ENCODE measurements around the gene TRPM1. TPM values are rescaled to one million over a fixed set of nuclear protein-coding genes. Genes with fewer than 3 reads are reported as not detected.
"Not testable (repeated sequence)": the region's sequence is repeated elsewhere in the genome, so short reads cannot be mapped to it uniquely, and the experiment has no call there.

Gene TRPM1
- total RNA-seq, 2 donors from 2014 or later = not detected

DNA sequence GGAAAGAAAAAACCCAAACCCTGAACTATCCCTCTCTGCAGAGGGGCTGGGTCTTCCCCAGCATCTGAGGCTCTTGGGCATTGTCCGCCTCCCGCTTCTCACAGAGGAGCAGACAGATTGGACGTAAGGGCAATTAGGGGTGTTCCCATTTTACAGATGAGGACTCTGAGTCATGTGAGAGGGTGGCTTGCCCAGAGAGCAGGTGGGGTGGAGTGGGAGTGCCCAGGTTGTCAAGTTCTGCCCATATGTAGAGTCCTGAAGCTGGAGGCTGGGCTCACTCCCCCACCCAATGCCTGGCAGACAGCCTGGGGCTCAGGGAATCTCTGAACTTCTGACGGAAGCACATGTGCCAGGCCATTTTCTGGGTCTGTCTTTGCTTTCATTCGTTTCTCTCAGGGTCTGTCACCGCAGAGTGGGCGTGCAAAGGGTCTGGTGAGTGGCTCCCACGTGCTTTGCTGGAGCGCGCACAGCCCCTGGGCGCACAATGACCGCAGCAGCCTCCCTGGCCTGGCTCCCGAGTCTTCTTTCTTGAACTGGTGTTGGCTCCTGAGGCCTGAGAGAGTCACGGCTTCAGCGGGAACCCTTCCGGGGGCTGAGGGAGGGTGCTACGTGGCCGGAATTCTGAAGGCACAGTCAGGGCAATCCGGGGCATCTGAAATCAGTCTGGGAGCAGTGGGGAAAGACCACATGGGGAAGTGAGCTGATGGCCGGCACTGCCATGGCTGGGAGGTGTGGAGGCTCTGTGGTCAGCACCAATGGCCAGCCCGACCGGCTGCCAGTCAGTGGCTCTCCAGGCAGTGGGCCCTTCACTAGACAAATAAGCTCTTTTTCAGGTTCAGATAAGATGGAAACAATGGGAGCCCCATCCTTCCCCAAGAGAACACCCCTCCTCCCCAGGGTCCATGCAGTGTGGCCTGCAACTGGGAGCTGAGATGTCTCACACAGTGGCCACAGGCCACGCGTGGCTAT lies 1.1 kb upstream of the TRPM1 start:
- Mint-ChIP-seq H3K4me3 (no peak overlapping the region), H3K36me3 (ENCODE audit: insufficient read depth in 2 of 2) (no peaks in the 10 kb centered on the region), H3K9me3 (no peaks in the 10 kb centered on the region), H3K4me1 (ENCODE audit: low read depth) (peaks cover 5% of the 10 kb centered on the region), H3K27me3 (ENCODE audit: low read depth) (no peaks in the 10 kb centered on the region), H3K27ac (no peak overlapping the region)
- no peak for DNase-seq
- ATAC-seq (replicated peaks in 1 of 2) = no peak

DNA sequence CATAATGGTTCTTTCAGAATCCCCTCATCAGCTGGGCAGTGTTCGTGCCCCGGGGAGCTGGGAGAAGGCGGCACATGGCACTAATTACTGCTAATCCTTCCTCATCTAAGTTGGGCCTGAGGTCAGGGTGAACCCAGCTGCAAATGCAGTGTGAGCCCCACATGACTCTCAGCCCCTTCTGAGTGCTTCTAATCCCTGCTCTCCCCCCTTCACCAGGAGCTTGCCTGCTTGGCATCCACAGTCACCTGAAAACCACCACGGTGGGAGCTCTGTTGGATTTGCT lies 455 bp upstream of the TRPM1 start:
- H3K27ac Mint-ChIP-seq = no peak overlapping the region
- no peaks in the 10 kb centered on the region for H3K27me3 Mint-ChIP-seq (ENCODE audit: low read depth)
- ATAC-seq (replicated peaks in 1 of 2) (no peak), DNase-seq (no peak)
- no peak overlapping the region for H3K4me3 Mint-ChIP-seq
- H3K36me3 Mint-ChIP-seq (ENCODE audit: insufficient read depth in 2 of 2) = no peaks in the 10 kb centered on the region
- no peaks in the 10 kb centered on the region for H3K9me3 Mint-ChIP-seq
- H3K4me1 Mint-ChIP-seq (ENCODE audit: low read depth) = peaks cover 5% of the 10 kb centered on the region

DNA sequence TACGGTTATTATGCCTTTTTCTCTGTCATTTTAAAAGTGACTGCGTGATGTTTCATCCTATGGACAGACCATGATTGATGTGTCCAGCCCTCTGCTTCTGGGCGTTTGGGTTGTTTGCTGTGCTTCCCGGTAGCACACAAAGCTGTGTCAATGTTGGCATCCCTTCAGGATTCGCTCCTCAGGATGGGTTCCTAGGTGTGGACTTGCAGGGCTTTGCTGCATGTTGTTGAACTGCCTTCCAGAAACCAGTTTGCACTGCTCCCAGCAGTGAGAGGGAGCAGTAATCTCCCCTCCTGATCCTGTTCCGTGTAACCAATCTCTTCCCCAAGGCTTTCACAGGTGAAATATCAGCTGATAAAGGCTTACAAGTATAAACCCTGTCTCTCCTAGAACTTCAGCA lies 787 bp downstream of the TRPM1 start:
- H3K27ac Mint-ChIP-seq = no peak overlapping the region
- H3K27me3 Mint-ChIP-seq (ENCODE audit: low read depth) = no peaks in the 10 kb centered on the region
- H3K4me3 Mint-ChIP-seq = no peak overlapping the region
- ATAC-seq (replicated peaks in 1 of 2) (no peak), DNase-seq (no peak)
- no peaks in the 10 kb centered on the region for H3K36me3 Mint-ChIP-seq (ENCODE audit: insufficient read depth in 2 of 2)
- H3K9me3 Mint-ChIP-seq = no peaks in the 10 kb centered on the region
- peaks cover 5% of the 10 kb centered on the region for H3K4me1 Mint-ChIP-seq (ENCODE audit: low read depth)

DNA sequence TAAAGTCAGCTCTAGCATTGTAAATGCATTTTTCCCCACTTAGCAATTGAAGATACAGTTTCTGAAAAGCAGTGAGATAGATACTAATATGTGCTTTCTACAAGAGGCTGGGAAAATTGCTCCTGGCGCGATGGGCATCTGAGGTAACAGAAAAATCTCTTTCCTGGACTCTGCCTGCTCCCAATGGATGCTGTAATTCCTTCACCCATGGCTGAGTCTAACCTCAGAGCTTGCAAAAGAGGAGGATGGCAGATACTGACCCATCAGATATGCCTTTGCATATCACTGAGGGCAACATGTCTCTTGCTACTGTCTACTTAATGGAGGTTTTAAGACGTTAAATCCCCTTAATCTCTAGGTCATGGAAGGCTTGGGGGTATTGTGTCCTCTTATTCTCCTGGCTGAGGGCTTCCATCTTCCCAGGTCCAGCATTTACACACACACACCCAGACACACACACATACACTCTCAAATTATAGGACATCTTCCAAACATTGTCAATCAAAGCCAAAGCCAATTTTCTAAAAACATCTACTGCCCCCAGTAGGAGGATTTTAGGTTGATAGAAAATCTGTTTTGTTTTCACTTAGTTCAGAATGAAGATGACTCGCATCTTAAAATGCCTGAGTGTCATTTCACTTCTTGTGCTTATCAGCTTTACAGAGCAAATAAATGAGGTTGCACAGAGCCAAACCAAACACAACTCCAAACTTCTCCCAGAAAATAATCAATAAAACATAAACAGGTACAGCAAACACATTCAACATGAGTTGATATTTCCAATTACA lies 2.4 kb downstream of the TRPM1 start:
- Mint-ChIP-seq H3K36me3 (ENCODE audit: insufficient read depth in 2 of 2) (no peaks in the 10 kb centered on the region), H3K27me3 (ENCODE audit: low read depth) (no peaks in the 10 kb centered on the region), H3K4me3 (no peak overlapping the region), H3K27ac (no peak overlapping the region), H3K9me3 (no peaks in the 10 kb centered on the region), H3K4me1 (ENCODE audit: low read depth) (peaks cover 5% of the 10 kb centered on the region)
- no peak for DNase-seq
- peak in 1 of 2 donors; percentile 23 for ATAC-seq (replicated peaks in 1 of 2)

DNA sequence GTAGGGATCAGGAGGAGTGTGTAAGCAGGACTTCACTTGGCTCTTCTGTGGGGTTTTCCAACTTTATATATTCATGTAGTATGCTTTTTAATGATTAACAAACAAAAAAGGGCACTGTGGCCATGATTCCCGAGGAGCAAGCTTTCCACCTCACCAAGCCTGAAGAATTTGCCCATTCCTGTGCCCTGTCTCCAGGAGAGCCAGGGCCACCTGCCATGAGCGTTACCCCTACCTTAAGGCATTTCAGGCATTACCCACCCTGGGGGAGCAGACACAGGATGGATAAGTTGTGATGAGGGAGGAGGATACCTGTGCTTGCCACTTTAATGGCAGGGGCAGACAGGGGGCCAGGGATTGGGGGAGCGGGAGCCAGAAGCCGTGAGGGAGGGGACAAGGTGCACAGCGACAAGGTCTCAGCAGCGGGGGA lies 3.0 kb downstream of the TRPM1 start:
- Mint-ChIP-seq H3K27me3 (ENCODE audit: low read depth) (no peaks in the 10 kb centered on the region), H3K9me3 (no peaks in the 10 kb centered on the region), H3K4me1 (ENCODE audit: low read depth) (peaks cover 5% of the 10 kb centered on the region), H3K36me3 (ENCODE audit: insufficient read depth in 2 of 2) (no peaks in the 10 kb centered on the region), H3K4me3 (no peak overlapping the region), H3K27ac (no peak overlapping the region)
- DNase-seq (no peak), ATAC-seq (replicated peaks in 1 of 2) (no peak)

DNA sequence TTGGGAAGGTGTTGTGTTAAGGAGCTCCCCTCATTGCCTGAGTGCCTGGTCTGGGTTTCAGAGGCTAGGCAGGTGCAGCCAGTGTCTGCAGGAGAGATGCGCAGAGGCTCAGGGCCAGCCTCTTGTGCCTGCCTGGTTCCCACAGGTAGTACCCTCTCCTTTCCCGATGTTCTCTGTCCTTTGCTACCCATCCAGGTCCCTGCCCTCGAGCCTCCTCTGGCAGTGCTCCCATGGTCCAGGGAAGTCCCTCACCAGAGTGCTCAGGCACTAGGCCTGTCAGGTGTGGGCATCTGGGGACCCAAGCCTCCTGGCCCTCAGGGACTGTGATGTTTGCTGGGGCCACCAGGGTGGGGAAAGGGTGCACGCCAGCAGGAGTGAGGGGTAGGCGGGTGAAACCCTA lies 5.0 kb downstream of the TRPM1 start:
- no peaks in the 10 kb centered on the region for H3K9me3 Mint-ChIP-seq
- H3K36me3 Mint-ChIP-seq (ENCODE audit: insufficient read depth in 2 of 2) = no peaks in the 10 kb centered on the region
- DNase-seq (no peak), ATAC-seq (replicated peaks in 1 of 2) (no peak)
- H3K27me3 Mint-ChIP-seq (ENCODE audit: low read depth) = no peaks in the 10 kb centered on the region
- no peak overlapping the region for H3K4me3 Mint-ChIP-seq
- no peak overlapping the region for H3K27ac Mint-ChIP-seq
- peaks cover 5% of the 10 kb centered on the region for H3K4me1 Mint-ChIP-seq (ENCODE audit: low read depth)

GRCh38 chr15:31091481-31091880 lies 10.0 kb downstream of the TRPM1 start:
- Mint-ChIP-seq H3K27ac (no peak overlapping the region), H3K27me3 (ENCODE audit: low read depth) (no peaks in the 10 kb centered on the region), H3K9me3 (no peaks in the 10 kb centered on the region), H3K4me1 (ENCODE audit: low read depth) (no peaks in the 10 kb centered on the region), H3K4me3 (no peak overlapping the region), H3K36me3 (ENCODE audit: insufficient read depth in 2 of 2) (no peaks in the 10 kb centered on the region)
- no peak for DNase-seq
- no peak for ATAC-seq (replicated peaks in 1 of 2)

DNA sequence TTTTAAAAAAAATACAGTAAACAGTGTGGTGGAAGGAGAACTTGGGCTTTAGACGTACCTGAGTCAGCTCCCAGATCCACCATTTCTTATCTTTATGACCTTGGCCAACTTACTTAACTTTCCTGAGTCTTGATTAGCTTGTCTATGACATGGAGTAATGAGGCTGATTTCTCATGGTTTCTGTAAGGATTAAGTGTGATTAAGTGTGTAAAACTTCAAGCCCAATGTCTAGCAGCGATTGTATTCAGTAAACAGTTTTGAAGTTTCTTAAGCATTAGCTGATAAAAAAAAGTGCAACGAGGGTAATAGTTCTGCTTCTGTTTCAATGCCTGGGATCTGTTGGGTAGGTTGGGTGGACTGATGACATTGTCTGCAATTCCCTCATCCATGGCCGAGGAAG lies 10.8 kb downstream of the TRPM1 start:
- H3K9me3 Mint-ChIP-seq = no peaks in the 10 kb centered on the region
- H3K36me3 Mint-ChIP-seq (ENCODE audit: insufficient read depth in 2 of 2) = no peaks in the 10 kb centered on the region
- no peak overlapping the region for H3K4me3 Mint-ChIP-seq
- ATAC-seq (replicated peaks in 1 of 2) (no peak), DNase-seq (no peak)
- H3K4me1 Mint-ChIP-seq (ENCODE audit: low read depth) = no peaks in the 10 kb centered on the region
- H3K27ac Mint-ChIP-seq = no peak overlapping the region
- H3K27me3 Mint-ChIP-seq (ENCODE audit: low read depth) = no peaks in the 10 kb centered on the region

GRCh38 chr15:31089368-31090047 lies 12.0 kb downstream of the TRPM1 start:
- Mint-ChIP-seq H3K9me3 (no peaks in the 10 kb centered on the region), H3K27ac (no peak overlapping the region)

DNA sequence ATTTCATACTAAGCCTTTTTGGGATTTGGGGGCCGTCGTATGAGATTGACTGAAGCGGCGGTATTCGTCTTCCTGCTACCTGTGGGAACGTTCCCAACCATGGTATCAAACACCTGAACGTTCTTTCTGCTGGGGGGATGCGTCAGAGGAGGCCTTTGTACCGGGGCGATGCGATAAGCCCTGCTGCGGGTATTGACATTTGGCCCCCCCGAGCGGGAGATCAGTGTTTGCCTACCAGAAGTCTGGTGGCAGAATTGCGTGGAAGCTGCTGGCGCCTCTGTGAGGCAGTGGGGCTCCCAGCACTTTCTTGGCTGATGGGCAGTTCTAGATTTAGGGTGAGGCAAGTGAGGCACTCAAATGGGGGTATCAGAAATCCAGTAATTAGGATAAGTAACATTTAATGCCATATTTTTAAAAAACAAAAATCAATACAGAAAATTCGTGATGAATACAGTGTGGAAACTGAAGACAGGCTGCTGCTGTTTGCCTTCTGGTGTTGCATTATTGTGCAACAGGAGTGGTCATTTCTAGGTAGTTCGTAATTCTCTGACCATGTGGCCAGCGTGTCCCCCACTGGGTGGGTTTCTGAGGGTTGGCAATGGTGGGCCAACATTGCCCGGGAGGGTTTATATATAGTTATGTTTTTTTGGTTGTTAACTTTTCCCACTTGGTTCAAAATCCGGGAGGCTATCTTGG lies 12.7 kb downstream of the TRPM1 start:
- no peaks in the 10 kb centered on the region for H3K27me3 Mint-ChIP-seq (ENCODE audit: low read depth)
- H3K9me3 Mint-ChIP-seq = no peaks in the 10 kb centered on the region
- H3K27ac Mint-ChIP-seq = no peak overlapping the region
- H3K4me3 Mint-ChIP-seq = no peak overlapping the region
- DNase-seq (no peak), ATAC-seq (replicated peaks in 1 of 2) (no peak)
- no peaks in the 10 kb centered on the region for H3K4me1 Mint-ChIP-seq (ENCODE audit: low read depth)
- no peaks in the 10 kb centered on the region for H3K36me3 Mint-ChIP-seq (ENCODE audit: insufficient read depth in 2 of 2)

More at GRCh38 chr15:31089368-31090047, 12.0 kb downstream of the TRPM1 start:
- H3K4me3 Mint-ChIP-seq = no peak overlapping the region
- H3K4me1 Mint-ChIP-seq (ENCODE audit: low read depth) = no peaks in the 10 kb centered on the region
- ATAC-seq (replicated peaks in 1 of 2) (no peak), DNase-seq (no peak)
- H3K27me3 Mint-ChIP-seq (ENCODE audit: low read depth) = no peaks in the 10 kb centered on the region
- no peaks in the 10 kb centered on the region for H3K36me3 Mint-ChIP-seq (ENCODE audit: insufficient read depth in 2 of 2)

DNA sequence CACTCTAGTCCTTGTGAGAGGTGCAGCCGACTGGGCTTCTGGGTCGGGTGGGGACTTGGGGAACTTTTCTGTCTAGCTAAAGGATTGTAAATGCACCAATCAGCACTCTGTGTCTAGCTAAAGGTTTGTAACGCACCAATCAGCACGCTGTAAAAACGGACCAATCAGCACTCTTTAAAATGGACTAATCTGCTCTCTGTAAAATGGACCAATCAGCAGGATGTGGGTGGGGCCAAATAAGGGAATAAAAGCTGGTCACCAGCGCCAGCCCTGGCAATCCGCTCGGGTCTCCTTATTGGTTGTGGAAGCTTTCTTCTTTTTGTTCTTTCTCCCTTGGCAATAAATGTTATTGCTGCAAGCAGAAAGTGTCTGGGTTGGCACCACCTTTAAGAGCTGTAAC lies 13.5 kb downstream of the TRPM1 start:
- not testable (repeated sequence) for H3K27ac Mint-ChIP-seq; DNase-seq; H3K36me3 Mint-ChIP-seq (ENCODE audit: insufficient read depth in 2 of 2); H3K4me3 Mint-ChIP-seq; H3K27me3 Mint-ChIP-seq (ENCODE audit: low read depth); H3K9me3 Mint-ChIP-seq; ATAC-seq (replicated peaks in 1 of 2); H3K4me1 Mint-ChIP-seq (ENCODE audit: low read depth)

DNA sequence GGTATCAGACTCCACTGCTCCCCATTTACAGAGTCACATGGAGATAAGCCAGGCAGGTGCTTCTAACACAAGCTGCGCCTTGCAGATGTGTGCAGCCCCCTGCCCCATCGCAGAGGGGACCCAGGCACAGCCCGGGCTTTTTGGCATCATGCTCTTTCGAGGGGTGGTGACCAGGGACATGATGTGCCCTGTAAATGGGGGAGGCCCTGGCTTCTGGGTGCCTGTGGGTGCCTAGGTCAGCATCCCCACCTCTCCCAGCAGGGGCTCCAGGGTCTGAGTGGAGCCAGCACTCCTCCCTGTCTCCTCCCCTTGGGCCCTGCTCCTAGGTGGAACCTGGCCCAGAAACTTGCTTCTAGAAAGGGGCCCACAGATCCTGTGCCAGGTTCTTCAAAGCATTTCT lies 15.2 kb downstream of the TRPM1 start:
- Mint-ChIP-seq H3K9me3 (no peaks in the 10 kb centered on the region), H3K36me3 (ENCODE audit: insufficient read depth in 2 of 2) (no peaks in the 10 kb centered on the region), H3K4me3 (no peak overlapping the region), H3K4me1 (ENCODE audit: low read depth) (no peaks in the 10 kb centered on the region), H3K27me3 (ENCODE audit: low read depth) (no peaks in the 10 kb centered on the region), H3K27ac (no peak overlapping the region)
- no peak for ATAC-seq (replicated peaks in 1 of 2)
- no peak for DNase-seq

- H3K4me1 Mint-ChIP-seq (ENCODE audit: low read depth) = peaks cover 2% of the 10 kb centered on the region
- H3K9me3 Mint-ChIP-seq = no peaks in the 10 kb centered on the region
- H3K27ac Mint-ChIP-seq = no peak overlapping the region
Measured at GRCh38 chr15:31085359-31085758, 16.2 kb downstream of the TRPM1 start.

More at GRCh38 chr15:31085359-31085758, 16.2 kb downstream of the TRPM1 start:
- no peak for ATAC-seq (replicated peaks in 1 of 2)
- Mint-ChIP-seq H3K27me3 (ENCODE audit: low read depth) (no peaks in the 10 kb centered on the region), H3K36me3 (ENCODE audit: insufficient read depth in 2 of 2) (no peaks in the 10 kb centered on the region), H3K4me3 (no peak overlapping the region)
- DNase-seq = no peak

Measured in activated T-cell treated with anti-CD3 and anti-CD28 coated beads, Interleukin-2, amount 50 U/mL, for 72 hours (primary cell).